Psoas muscle (tissue), 8 donors: ENCODE measurements around the gene BEND2. TPM values are rescaled to one million over a fixed set of nuclear protein-coding genes. Genes with fewer than 3 reads are reported as not detected.

Source experiments
- ATAC-seq, 4 donors: fragments of 200-7000 bp; cut with Tn5 transposase; one replicate each; pipeline ENCODE4 v1.9.1; 2020; ENCODE audit warnings: moderate library complexity in 3 of 4, mild to moderate bottlenecking in 2 of 4
- DNase-seq, 2 donors: peaks; one replicate each; pipeline ENCODE4 v3.0.0-alpha.2; 2020
- H3K27ac ChIP-seq: fragments of 200-600 bp; one replicate; pipeline ENCODE4 v1.8.0; 2022
- H3K27me3 ChIP-seq, 3 donors: fragments of 200-600 bp in 1 of 3; one replicate each; pipeline versions ENCODE4 v1.6.1 to v1.8.0; 2013 to 2022; ENCODE audit warnings: low read length in 2 of 3, mild to moderate bottlenecking in 2 of 3, moderate library complexity in 1 of 3; ENCODE audit not compliant: insufficient read depth in 3 of 3
- H3K36me3 ChIP-seq, 2 donors: fragments of 200-600 bp in 1 of 2; one replicate each; pipeline versions ENCODE4 v1.6.1 to v1.8.0; 2013 to 2022; ENCODE audit warnings: low read depth in 1 of 2, mild to moderate bottlenecking in 1 of 2, moderate library complexity in 1 of 2; ENCODE audit not compliant: insufficient read depth in 1 of 2
- H3K4me1 ChIP-seq: fragments of 200-600 bp; one replicate; pipeline ENCODE4 v1.8.0; 2022
- H3K4me3 ChIP-seq: fragments of 200-600 bp; one replicate; pipeline ENCODE4 v1.8.0; 2022; ENCODE audit warnings: mild to moderate bottlenecking
- H3K9me3 ChIP-seq: fragments of 200-600 bp; one replicate; pipeline ENCODE4 v1.8.0; 2022
- CTCF ChIP-seq: fragments of 200-600 bp; IDR thresholded peaks from one replicate; pipeline ENCODE4 v1.8.0; 2022; ENCODE audit warnings: antibody characterized with exemption
- WGBS, 3 donors: extraction: QIAGEN DNeasy Blood & Tissue Kit; methylation state at CpG; one replicate each; pipeline versions ENCODE4 v1.1.6 to v1.1.7; 2013; 5-methylcytosine and 5-hydroxymethylcytosine counted together
- intact Hi-C, 2 donors: fragments of 100-400 bp; cut with DNase I; formaldehyde crosslinking; loops; one replicate each; pipeline versions ENCODE4 v1.11.0 to v1.14.2; 2022
- polyA plus RNA-seq, 3 donors: library from polyadenylated mRNA; stranded (reverse); fragments of 200-250 nt; gene quantifications; one replicate each; pipeline ENCODE4 v1.2.3, GENCODE V29; 2013
- total RNA-seq, 4 donors: library from RNA; stranded (reverse); fragmentation: NEBNext Ultra II Directional in 2 of 4; extraction: Animal tissue kit (Norgen Biotek cat#: 25700) in 2 of 4; gene quantifications; one replicate each; pipeline versions ENCODE4 v1.2.1 to v1.2.4, GENCODE V29; 2021 to 2023
- donor health status: healthy with polysubstance abuse.
- donor health status: DM: no; HTN: no; CAD: no; lungs with moderate emphysema.
- donor health status: Bipolar disorder and iron deficiency.
- donor health status: healthy.
- donor health status: DM: yes; HTN: yes; CAD: no.
- donor health status: DM: no; HTN: no; CAD: no.
- donor health status: DM: no; HTN: no; CAD: no.
- donor health status: DM: yes; HTN: yes; CAD: no.

Gene BEND2
- total and polyA plus RNA-seq, 7 donors, result 0.03 to 0.30 (median 0.05) TPM; not detected in 3

- TF ChIP-seq CTCF, result no peak
- 75 to 93% (median 85%) methylated on average over 7 of the region's 7 CpGs for WGBS, 3 donors
- no peaks in the 10 kb centered on the region for H3K9me3 ChIP-seq
- ATAC-seq (no peak), DNase-seq (no peak)
- H3K36me3 ChIP-seq, result no peaks in the 10 kb centered on the region
- no peak overlapping the region for H3K4me3 ChIP-seq
- H3K27me3 ChIP-seq, result no peaks in the 10 kb centered on the region
- no peaks in the 10 kb centered on the region for H3K4me1 ChIP-seq
- intact Hi-C loops, result no loop called here
- no peak overlapping the region for H3K27ac ChIP-seq
These were observed 6.8 kb upstream of the BEND2 start for GRCh38 chrX:18227458-18227857.

DNA sequence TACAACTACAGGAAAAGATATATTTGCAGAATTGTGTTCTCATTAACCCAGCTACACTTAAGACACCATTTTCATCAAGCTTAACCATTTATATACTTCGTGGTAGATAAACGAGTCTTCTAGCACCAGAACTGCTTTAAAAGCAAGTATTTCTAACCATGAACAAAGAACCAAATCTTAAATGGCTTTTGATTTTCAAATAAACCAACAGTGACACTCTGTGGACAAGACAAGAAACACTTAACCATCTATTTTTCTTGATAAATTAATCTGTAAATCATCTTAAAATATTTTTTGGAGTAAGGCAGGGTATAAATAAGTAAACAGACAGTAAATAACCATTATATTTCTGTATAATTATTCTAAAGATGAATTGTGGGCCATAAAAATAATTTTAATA, 10.2 kb downstream of the BEND2 start:
- TF ChIP-seq CTCF, result no peak

GRCh38 chrX:18206657-18207056, 14.0 kb downstream of the BEND2 start:
- intact Hi-C loops, result loop anchor here in 1 of 2 donors (10.0 kb wide), 1 partner anchor 412 kb away; no protein-coding TSS in a partner anchor
- 65 to 85% (median 83%) methylated on average over 5 to 8 of the region's 8 CpGs for WGBS, 3 donors

More for the DNA sequence above, 10.2 kb downstream of the BEND2 start:
- intact Hi-C loops, result no loop called here
- no peaks in the 10 kb centered on the region for H3K9me3 ChIP-seq
- H3K4me3 ChIP-seq, result no peak overlapping the region
- no peak overlapping the region for H3K27ac ChIP-seq
- ATAC-seq (no peak), DNase-seq (no peak)
- no peaks in the 10 kb centered on the region for H3K36me3 ChIP-seq
- WGBS, 3 donors, result 10 to 31% (median 17%) methylated on average over 2 of the region's 2 CpGs
- no peaks in the 10 kb centered on the region for H3K4me1 ChIP-seq
- no peaks in the 10 kb centered on the region for H3K27me3 ChIP-seq

GRCh38 chrX:18203631-18204030, 17.1 kb downstream of the BEND2 start:
- TF ChIP-seq CTCF, result no peak
- intact Hi-C loops, result loop anchor here in 1 of 2 donors (10.0 kb wide), 1 partner anchor 409 kb away; no protein-coding TSS in a partner anchor
- WGBS, 3 donors, result 69 to 84% (median 79%) methylated on average over 5 of the region's 5 CpGs
- Histone ChIP-seq H3K4me1 (no peaks in the 10 kb centered on the region), H3K4me3 (no peak overlapping the region), H3K36me3 (no peaks in the 10 kb centered on the region), H3K9me3 (no peaks in the 10 kb centered on the region), H3K27me3 (peaks cover 0 to 3% (median 0%) of the 10 kb centered on the region in 3 donors), H3K27ac (no peak overlapping the region)
- no peak for DNase-seq
- no peak for ATAC-seq

More at GRCh38 chrX:18206657-18207056, 14.0 kb downstream of the BEND2 start:
- no peak overlapping the region for H3K4me3 ChIP-seq
- DNase-seq (no peak), ATAC-seq (no peak)
- TF ChIP-seq CTCF, result no peak
- H3K9me3 ChIP-seq, result no peaks in the 10 kb centered on the region
- H3K27ac ChIP-seq, result no peak overlapping the region
- H3K4me1 ChIP-seq, result no peaks in the 10 kb centered on the region
- peaks cover 0 to 3% (median 0%) of the 10 kb centered on the region in 3 donors for H3K27me3 ChIP-seq
- no peaks in the 10 kb centered on the region for H3K36me3 ChIP-seq

GRCh38 chrX:18194688-18195087, 26.0 kb downstream of the BEND2 start:
- Histone ChIP-seq H3K4me3 (no peak overlapping the region), H3K27ac (no peak overlapping the region), H3K9me3 (no peaks in the 10 kb centered on the region), H3K36me3 (no peaks in the 10 kb centered on the region), H3K27me3 (no peaks in the 10 kb centered on the region), H3K4me1 (no peaks in the 10 kb centered on the region)
- 24 to 50% (median 38%) methylated on average over 1 of the region's 1 CpG for WGBS, 3 donors
- intact Hi-C loops, result no loop called here
- no peak for DNase-seq
- no peak for TF ChIP-seq CTCF
- no peak for ATAC-seq
